BLaER1 (cell line): Measurements from ENCODE around the gene JUP.
A peak's percentile ranks its signal among the peaks of the same experiment; 100 is the strongest.
"Not testable (repeated sequence)": the region's sequence is repeated elsewhere in the genome, so short reads cannot be mapped to it uniquely, and the experiment has no call there.

Experiments
- H3K27ac ChIP-seq: shearing (Covaris generic); formaldehyde crosslinking; 2 replicates; pipeline ENCODE4 v1.8.1; 2022
- H3K27me3 ChIP-seq: shearing (Covaris generic); formaldehyde crosslinking; 2 replicates; pipeline ENCODE4 v1.8.1; 2022
- H3K36me3 ChIP-seq: shearing (Covaris generic); formaldehyde crosslinking; 2 replicates; pipeline ENCODE4 v1.8.1; 2022
- H3K4me1 ChIP-seq: shearing (Covaris generic); formaldehyde crosslinking; 2 replicates; pipeline ENCODE4 v1.8.1; 2022
- H3K4me2 ChIP-seq: shearing (Covaris generic); formaldehyde crosslinking; 2 replicates; pipeline ENCODE4 v1.8.1; 2022
- H3K4me3 ChIP-seq: shearing (Covaris generic); formaldehyde crosslinking; 2 replicates; pipeline ENCODE4 v1.8.1; 2022
- H3K9ac ChIP-seq: shearing (Covaris generic); formaldehyde crosslinking; 2 replicates; pipeline ENCODE4 v1.8.1; 2022
- H3K9me3 ChIP-seq: shearing (Covaris generic); formaldehyde crosslinking; 2 replicates; pipeline ENCODE4 v1.8.1; 2022
- H4K20me1 ChIP-seq: shearing (Covaris generic); formaldehyde crosslinking; 2 replicates; pipeline ENCODE4 v1.8.1; 2022
- Cebpa-rat ChIP-seq: shearing (Covaris generic); IDR thresholded peaks from 2 replicates; pipeline ENCODE4 v1.8.1; 2022

The JUP gene

DNA sequence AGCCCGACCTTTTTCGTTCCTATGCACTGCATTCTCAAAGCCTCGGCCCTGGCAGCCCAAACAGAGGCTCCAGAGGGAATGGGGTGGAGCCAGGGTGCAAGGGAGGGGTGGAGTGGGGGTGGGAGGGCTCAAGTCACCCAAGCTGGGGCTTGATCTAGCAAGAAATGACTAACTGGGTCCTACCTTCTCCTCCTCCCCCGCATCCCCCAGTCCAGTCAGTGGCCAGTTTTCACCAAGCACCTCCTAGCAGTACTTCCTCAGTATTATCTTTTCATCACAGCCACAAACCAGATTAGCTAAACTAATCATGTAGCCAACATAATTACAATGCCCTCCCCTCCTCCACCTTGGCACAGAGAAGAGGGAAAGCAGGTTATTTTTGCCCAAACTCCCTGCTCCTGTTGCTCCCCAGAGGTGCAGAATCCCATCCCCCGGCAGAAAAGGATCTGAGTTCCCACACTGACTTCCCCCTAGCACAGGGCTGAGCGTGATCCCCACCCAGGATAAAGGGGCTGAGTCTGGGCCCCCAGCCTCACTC lies 2.2 kb downstream of the JUP start:
- Histone ChIP-seq H3K27ac (peak overlapping the region; percentile 100), H3K9ac (peak overlapping the region; percentile 99), H4K20me1 (peaks cover 57% of the 10 kb centered on the region), H3K27me3 (no peaks in the 10 kb centered on the region), H3K9me3 (no peaks in the 10 kb centered on the region), H3K4me2 (peak overlapping the region; percentile 99), H3K36me3 (no peaks in the 10 kb centered on the region), H3K4me1 (peaks cover 78% of the 10 kb centered on the region), H3K4me3 (peak overlapping the region; percentile 94)
- no peak for TF ChIP-seq Cebpa-rat

DNA sequence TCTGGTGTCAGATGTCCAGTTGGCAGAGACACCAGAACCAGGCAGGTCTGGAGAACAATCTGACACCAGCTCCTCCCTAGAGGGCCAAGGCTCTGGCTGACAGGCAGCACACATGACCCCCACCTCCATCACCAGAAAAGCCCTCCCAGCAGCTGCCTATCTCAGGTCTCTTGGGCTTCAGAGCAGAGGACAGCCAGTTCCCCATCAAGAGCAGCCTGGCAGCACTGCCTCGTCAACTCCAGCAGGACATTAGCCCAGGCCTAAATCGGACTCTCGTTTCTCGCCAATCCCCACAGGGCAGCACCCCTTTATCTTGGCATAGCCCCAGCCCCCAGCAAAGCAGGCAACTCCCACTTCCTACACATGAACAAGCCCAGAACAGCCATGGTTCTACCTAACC lies 4.4 kb downstream of the JUP start:
- H3K4me3 ChIP-seq, result peak overlapping the region; percentile 54
- no peak for TF ChIP-seq Cebpa-rat
- peaks cover 78% of the 10 kb centered on the region for H3K4me1 ChIP-seq
- peak overlapping the region; percentile 99 for H3K4me2 ChIP-seq
- H3K9ac ChIP-seq, result peak overlapping the region; percentile 69
- H3K27me3 ChIP-seq, result no peaks in the 10 kb centered on the region
- H3K36me3 ChIP-seq, result peaks cover 12% of the 10 kb centered on the region
- no peaks in the 10 kb centered on the region for H3K9me3 ChIP-seq
- H3K27ac ChIP-seq, result peak overlapping the region; percentile 100
- peaks cover 78% of the 10 kb centered on the region for H4K20me1 ChIP-seq

DNA sequence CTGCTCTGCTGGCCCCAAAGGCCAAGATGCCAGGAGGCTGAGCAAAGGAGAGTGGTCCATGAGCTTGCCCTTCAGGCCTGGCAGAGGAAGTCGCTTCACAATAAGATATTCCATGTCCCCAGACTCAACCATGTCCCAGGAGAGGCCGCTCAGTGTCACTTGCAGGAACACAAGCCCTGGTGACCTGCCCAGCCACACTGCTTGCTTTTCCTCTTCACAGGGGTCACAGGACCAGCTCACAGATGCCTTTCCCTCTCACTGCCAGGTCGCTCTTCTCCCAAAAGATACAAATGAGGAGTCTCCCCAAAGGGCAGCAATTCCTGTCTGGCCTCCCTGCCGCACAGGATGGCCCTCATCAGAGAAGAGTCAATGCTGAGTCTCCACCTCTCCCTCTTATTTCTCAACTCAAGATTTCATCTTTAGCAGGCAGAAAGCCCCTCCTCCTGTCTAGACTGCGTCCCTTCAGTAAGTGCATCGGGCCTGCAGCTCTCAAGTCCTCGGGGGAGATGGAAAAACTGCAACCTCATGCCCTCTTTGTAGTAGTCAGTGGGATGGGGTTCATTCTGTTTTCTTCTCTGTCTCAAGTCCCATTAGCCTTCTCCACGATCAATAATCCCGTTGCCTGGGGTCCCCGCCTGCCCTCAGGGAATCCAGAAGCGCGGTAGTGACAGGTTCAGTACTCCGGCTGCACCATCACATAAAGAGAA lies 5.0 kb downstream of the JUP start:
- peaks cover 84% of the 10 kb centered on the region for H4K20me1 ChIP-seq
- no peak for TF ChIP-seq Cebpa-rat
- H3K9ac ChIP-seq, result peak overlapping the region; percentile 69

DNA sequence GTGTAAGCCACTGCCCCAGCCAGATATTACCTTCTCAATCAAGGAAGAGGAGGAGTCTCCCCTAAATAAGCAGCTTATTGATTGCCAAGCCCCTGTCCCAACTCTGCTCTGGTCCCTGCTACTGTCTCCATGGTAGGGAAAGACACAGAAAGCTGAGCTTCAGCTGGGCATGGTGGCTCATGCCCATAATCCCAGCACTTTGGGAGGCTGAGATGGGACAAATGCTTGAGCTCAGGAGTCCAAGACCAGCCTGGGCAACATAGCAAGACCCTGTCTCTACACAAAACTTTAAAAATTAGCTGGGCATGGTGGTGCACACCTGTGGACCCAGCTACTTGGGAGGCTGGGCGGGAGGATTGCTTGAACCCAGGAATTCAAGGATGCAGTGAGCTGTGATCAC lies 6.6 kb downstream of the JUP start:
- Histone ChIP-seq H3K4me3 (no peak overlapping the region), H3K27ac (peak overlapping the region; percentile 63), H3K27me3 (no peaks in the 10 kb centered on the region), H3K4me1 (peaks cover 97% of the 10 kb centered on the region), H3K4me2 (peak overlapping the region; percentile 99), H4K20me1 (peaks cover 100% of the 10 kb centered on the region), H3K9ac (peak overlapping the region; percentile 32; the same call in 1 of the 2 replicates), H3K9me3 (no peaks in the 10 kb centered on the region), H3K36me3 (peaks cover 34% of the 10 kb centered on the region)
- TF ChIP-seq Cebpa-rat, result no peak

More for the DNA sequence above, 5.0 kb downstream of the JUP start:
- peak overlapping the region; percentile 99 for H3K4me2 ChIP-seq
- H3K36me3 ChIP-seq, result peaks cover 17% of the 10 kb centered on the region
- H3K27ac ChIP-seq, result peak overlapping the region; percentile 100
- peak overlapping the region; percentile 54 for H3K4me3 ChIP-seq
- H3K4me1 ChIP-seq, result peaks cover 81% of the 10 kb centered on the region
- no peaks in the 10 kb centered on the region for H3K9me3 ChIP-seq
- H3K27me3 ChIP-seq, result no peaks in the 10 kb centered on the region

DNA sequence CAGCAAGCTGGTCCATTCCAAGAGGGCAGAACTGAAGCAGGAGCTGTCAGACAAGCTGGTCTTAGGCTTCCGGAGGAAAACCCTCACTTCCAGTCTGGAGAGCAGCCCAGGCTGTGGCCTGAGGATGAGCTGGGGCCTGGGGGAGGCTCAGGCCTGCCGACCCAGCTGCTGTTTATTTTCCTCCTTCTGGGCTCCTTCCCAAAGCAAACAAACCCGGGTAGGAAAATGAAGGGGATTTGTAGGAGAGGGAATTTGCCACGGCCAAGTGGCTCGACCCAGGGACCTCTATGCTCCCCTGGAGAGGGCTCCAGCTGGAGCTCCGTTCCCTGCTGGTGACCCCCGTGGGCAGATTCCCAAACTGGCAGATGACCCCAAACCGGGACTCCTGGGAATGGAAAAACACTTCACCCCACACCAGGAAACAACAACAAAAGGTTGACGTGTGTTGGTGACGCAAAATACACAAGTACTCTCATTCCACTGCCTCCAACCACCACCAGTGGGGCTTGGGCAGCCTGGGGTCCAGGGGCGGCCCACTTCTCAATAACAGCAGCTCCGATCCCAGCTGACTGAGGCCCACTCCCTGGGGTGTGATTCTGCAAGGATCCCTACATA lies 8.8 kb downstream of the JUP start:
- Histone ChIP-seq H3K4me2 (peak overlapping the region; percentile 99), H3K4me1 (peaks cover 100% of the 10 kb centered on the region), H3K9me3 (no peaks in the 10 kb centered on the region), H3K4me3 (peak overlapping the region; percentile 46), H3K9ac (peak overlapping the region; percentile 66), H3K36me3 (peaks cover 47% of the 10 kb centered on the region), H3K27ac (peak overlapping the region; percentile 80), H3K27me3 (no peaks in the 10 kb centered on the region), H4K20me1 (peaks cover 100% of the 10 kb centered on the region)
- TF ChIP-seq Cebpa-rat, result no peak

DNA sequence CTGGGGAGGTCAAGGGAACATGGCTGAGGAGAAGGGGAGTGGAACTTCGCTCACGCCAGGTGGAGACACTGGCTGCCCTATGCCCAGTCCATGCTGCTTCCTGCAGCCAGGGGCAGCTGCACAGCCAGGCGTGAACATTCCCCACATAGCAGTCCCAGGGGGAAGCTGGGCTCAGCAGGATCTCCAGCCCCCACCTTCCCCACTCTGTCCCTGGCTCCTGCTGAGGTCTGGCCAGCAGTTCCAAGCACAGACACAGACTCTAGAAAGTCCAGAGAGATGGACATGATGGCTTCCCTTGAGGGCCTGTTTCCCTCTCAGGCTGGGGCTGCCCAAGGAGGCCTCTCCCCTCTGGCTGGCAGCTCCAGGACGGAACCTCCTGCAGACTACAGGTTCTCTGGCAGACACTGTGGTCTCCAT lies 9.3 kb downstream of the JUP start:
- peak overlapping the region; percentile 66 for H3K9ac ChIP-seq
- no peaks in the 10 kb centered on the region for H3K9me3 ChIP-seq
- peak overlapping the region; percentile 46; the same call in 1 of the 2 replicates for H3K4me3 ChIP-seq
- no peaks in the 10 kb centered on the region for H3K27me3 ChIP-seq
- TF ChIP-seq Cebpa-rat, result no peak
- H3K36me3 ChIP-seq, result peaks cover 52% of the 10 kb centered on the region
- peaks cover 100% of the 10 kb centered on the region for H4K20me1 ChIP-seq
- H3K27ac ChIP-seq, result peak overlapping the region; percentile 80
- H3K4me1 ChIP-seq, result peaks cover 100% of the 10 kb centered on the region
- peak overlapping the region; percentile 99 for H3K4me2 ChIP-seq

DNA sequence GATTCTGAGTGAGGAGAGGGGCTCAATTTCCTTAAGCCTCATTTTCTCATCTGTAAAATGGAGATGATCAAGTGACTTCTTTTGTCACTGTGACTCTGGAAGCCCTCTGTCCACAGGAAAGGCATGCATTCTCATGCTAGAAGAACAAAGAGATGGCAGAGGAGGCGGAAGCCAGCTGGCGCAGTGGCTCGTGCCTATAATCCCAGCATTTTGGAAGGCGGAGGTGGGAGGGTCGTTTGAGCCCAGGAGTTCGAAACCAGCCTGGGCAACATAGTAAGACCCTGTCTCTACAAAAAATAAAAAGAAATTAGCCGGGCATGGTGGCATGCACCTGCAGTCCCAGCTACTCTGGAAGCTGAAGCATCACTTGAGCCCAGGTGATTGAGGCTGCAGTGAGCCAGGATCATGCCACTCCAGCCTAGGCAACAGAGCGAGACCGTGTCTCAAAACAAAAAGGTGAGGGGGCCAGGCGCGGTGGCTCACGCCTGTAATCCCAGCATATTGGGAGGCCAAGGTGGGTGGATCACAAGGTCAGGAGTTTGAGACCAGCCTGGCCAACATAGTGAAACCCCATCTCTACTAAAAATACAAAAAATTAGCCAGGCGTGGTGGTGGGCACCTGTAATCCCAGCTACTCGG lies 10.1 kb downstream of the JUP start:
- peaks cover 100% of the 10 kb centered on the region for H3K4me1 ChIP-seq
- not testable (repeated sequence) for H3K9me3 ChIP-seq, H3K27me3 ChIP-seq
- peak overlapping the region; percentile 53; the same call in 1 of the 2 replicates for H3K9ac ChIP-seq
- H3K4me3 ChIP-seq, result 0 out of 2 replicates have a peak overlapping the region, but pooled peaks have one; percentile 1
- H4K20me1 ChIP-seq, result peaks cover 100% of the 10 kb centered on the region
- peaks cover 60% of the 10 kb centered on the region for H3K36me3 ChIP-seq
- H3K4me2 ChIP-seq, result peak overlapping the region; percentile 99
- H3K27ac ChIP-seq, result peak overlapping the region; percentile 72

DNA sequence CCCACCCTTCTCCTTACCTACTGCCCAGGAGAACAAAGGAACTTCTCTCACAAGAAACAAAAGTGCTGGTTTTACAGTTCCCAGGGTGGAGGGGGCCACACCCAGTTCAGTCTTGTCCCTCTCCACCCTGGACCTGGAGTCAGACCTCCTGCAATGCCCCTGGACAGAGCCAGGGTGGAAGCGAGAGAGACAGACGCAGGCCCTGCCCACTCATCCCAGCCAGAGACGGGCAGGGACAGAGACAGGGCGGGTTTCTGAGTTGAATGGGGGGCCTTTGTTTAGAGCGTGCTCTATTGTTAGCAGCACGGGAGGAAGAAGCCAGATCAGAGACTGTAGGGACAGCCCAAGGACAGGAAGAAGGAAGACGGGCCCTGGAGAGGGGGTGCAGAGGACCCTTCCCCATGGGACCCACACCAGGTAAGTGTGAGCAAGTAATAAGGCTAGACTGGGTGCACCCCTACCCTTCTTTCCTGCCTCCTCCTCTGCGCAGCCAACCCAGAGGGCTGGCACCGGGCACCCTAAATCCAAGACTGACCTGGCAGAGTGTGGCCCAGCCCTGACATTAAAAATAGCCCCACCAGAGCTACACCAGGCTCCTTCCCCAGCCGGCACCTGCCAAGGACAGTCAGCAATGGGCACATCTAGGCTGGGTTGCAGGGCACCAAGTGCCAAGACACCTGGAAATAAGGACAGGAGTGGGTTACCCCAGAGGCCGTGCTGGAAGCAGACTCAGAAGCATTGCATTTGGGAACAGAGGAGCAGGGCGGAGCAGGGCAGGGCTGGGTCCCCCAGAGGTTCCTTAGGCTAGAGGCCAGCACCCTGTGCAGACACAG lies 10.9 kb downstream of the JUP start:
- Histone ChIP-seq H3K4me1 (peaks cover 93% of the 10 kb centered on the region), H3K4me3 (0 out of 2 replicates have a peak overlapping the region, but pooled peaks have one; percentile 1), H4K20me1 (peaks cover 100% of the 10 kb centered on the region), H3K36me3 (peaks cover 68% of the 10 kb centered on the region), H3K9ac (peak overlapping the region; percentile 53; the same call in 1 of the 2 replicates), H3K4me2 (peak overlapping the region; percentile 99), H3K27ac (peak overlapping the region; percentile 72), H3K9me3 (no peaks in the 10 kb centered on the region), H3K27me3 (no peaks in the 10 kb centered on the region)
- TF ChIP-seq Cebpa-rat, result no peak

DNA sequence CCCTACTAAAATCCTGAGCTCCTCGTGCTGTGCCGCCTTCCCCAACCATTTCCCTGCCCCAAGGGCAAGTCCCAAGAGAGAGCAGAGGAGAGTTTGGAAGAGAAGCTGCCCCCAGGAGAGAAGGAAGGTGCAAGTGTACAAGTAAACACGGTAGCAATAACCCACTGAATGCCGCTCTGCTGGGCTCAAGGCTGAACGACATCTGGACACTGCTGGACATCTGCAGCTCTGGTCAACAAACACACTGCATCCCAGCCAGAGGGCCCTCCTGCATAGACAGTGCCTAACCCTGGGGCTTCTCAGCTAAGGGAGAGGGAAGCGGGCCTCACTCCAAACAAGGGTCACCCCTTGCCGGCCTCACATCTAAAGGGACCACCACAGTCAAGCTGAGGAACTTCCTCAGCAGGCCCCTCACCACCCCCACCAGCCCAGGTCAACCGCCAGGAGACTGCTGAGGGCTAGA lies 12.7 kb downstream of the JUP start:
- no peaks in the 10 kb centered on the region for H3K9me3 ChIP-seq
- H3K27me3 ChIP-seq, result no peaks in the 10 kb centered on the region
- H3K4me1 ChIP-seq, result peaks cover 74% of the 10 kb centered on the region
- TF ChIP-seq Cebpa-rat, result no peak
- H3K4me3 ChIP-seq, result 0 out of 2 replicates have a peak overlapping the region, but pooled peaks have one; percentile 31
- peak overlapping the region; percentile 60 for H3K9ac ChIP-seq
- peaks cover 100% of the 10 kb centered on the region for H4K20me1 ChIP-seq
- H3K4me2 ChIP-seq, result peak overlapping the region; percentile 99
- H3K27ac ChIP-seq, result peak overlapping the region; percentile 63
- peaks cover 86% of the 10 kb centered on the region for H3K36me3 ChIP-seq
